Stomach (tissue), 9 donors: ENCODE measurements around the gene VSIG10L. TPM values are rescaled to one million over a fixed set of nuclear protein-coding genes. Genes with fewer than 3 reads are reported as not detected.

Experiments
- DNase-seq, 2 donors: peaks; one replicate each; pipeline versions ENCODE4 v3.0.0 to v3.0.0-alpha.2; 2013 to 2019
- H3K27ac ChIP-seq, 5 donors: fragments of 200-600 bp in 4 of 5; sonication (generic) in 4 of 5; one replicate each; pipeline ENCODE4 v1.5.1; 2013 to 2019; ENCODE audit warnings: mild to moderate bottlenecking in 1 of 5, moderate library complexity in 1 of 5
- H3K27me3 ChIP-seq, 3 donors: fragments of 200-600 bp; sonication (generic); one replicate each; pipeline ENCODE4 v1.5.1; 2017 to 2019; ENCODE audit warnings: mixed run types in 1 of 3
- H3K36me3 ChIP-seq, 4 donors: fragments of 200-600 bp; sonication (generic); 1 replicate in 3 of 4; 2 replicates in 1 of 4; pipeline ENCODE4 v1.5.1; 2016 to 2019
- H3K4me1 ChIP-seq, 4 donors: fragments of 200-600 bp; sonication (generic); one replicate each; pipeline ENCODE4 v1.5.1; 2016 to 2019
- H3K4me3 ChIP-seq, 4 donors: fragments of 200-600 bp; sonication (generic) in 3 of 4; one replicate each; pipeline ENCODE4 v1.5.1; 2016 to 2019; ENCODE audit warnings: mild to moderate bottlenecking in 1 of 4
- H3K9me3 ChIP-seq, 4 donors: fragments of 200-600 bp; sonication (generic); one replicate each; pipeline ENCODE4 v1.5.1; 2016 to 2019
- EP300 ChIP-seq: sonication (generic); formaldehyde crosslinking; IDR thresholded peaks from one replicate; pipeline ENCODE4 v1.6.1; 2017; ENCODE audit warnings: antibody characterized with exemption
- POLR2A ChIP-seq, 4 donors: fragments of 450-650 bp; IDR thresholded peaks; one replicate each; pipeline ENCODE4 v1.6.1; 2016; ENCODE audit warnings: antibody characterized with exemption in 4 of 4, control low read depth in 2 of 4, mild to moderate bottlenecking in 1 of 4, moderate library complexity in 1 of 4
- POLR2AphosphoS5 ChIP-seq, 3 donors: sonication (generic); formaldehyde crosslinking; IDR thresholded peaks; one replicate each; pipeline ENCODE4 v1.6.1; 2016; ENCODE audit warnings: antibody characterized with exemption in 3 of 3
- WGBS, 5 donors: extraction: QIAGEN DNeasy Blood & Tissue Kit in 3 of 5; methylation state at CpG; one replicate each; pipeline versions ENCODE4 v1.1.5 to v1.1.7; 2013 to 2018; 5-methylcytosine and 5-hydroxymethylcytosine counted together
- intact Hi-C: fragments of 100-400 bp; cut with DNase I; formaldehyde crosslinking; loops from one replicate; pipeline ENCODE4 v1.15.1; 2023; ENCODE audit warnings: low total_unique reads
- polyA plus RNA-seq, 3 donors: library from polyadenylated mRNA; stranded (reverse); fragments of 200-250 nt; gene quantifications; one replicate each; pipeline ENCODE4 v1.2.3, GENCODE V29; 2013
- total RNA-seq, 5 donors: library from RNA; depleted of rRNA; stranded (reverse); fragments of >200 nt; gene quantifications; one replicate each; pipeline versions ENCODE4 v1.1.0 to v1.2.3, GENCODE V29; 2014 to 2016
- TF ChIP-seq, protein P1 (sequence below), 7 experiments: fragments of 450-650 bp in 4 of 7; fragments of 200-600 bp in 3 of 7; sonication (generic) in 3 of 7; IDR thresholded peaks; one replicate each; pipeline ENCODE4 v1.5.1; 2016 to 2019; ENCODE audit warnings: antibody characterized with exemption in 7 of 7, control low read depth in 2 of 7, mild to moderate bottlenecking in 1 of 7
- donor health status: healthy with polysubstance abuse.
- donor health status: Bipolar disorder and iron deficiency.
- donor health status: healthy.

Gene VSIG10L
- total and polyA plus RNA-seq, 8 donors, result 0.29 to 39.6 (median 1.1) TPM; not detected in 3

DNA sequence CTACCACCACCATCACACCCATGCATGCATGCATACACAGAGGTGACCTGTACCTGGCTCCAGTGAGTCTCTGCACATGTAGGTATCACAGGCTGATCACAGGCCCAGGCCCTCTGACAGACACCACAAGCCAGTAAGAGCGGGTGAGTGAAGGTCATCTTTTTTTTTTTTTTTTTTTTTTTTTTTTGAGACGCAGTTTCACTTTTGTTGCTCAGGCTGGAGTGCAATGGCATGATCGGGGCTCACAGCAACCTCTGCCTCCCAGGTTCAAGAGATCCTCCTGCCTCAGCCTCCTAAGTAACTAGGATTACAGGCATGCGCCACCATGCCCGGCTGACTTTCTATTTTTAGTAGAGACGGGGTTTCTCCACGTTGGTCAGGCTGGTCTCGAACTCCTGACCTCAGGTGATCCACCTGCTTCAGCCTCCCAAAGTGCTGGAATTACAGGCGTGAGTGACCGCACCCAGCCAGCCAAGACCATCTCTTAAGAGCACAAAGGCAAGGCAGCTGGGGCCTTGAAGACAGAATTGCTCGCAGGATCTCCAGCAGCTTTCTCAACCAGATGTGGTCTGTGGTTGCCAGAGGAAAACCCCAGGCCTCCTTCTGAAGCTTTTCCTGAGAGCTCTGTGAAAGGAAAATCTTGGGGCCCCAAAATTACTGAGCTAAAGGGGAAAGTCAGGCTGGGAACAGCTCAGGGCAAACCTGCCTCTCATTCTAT is 33.7 kb upstream of the VSIG10L start:
- intact Hi-C loops, result no loop called here
- no peaks in the 10 kb centered on the region for H3K36me3 ChIP-seq
- no peaks in the 10 kb centered on the region for H3K27me3 ChIP-seq
- no peak for DNase-seq
- 56 to 81% (median 69%) methylated on average over 9 to 11 of the region's 11 CpGs for WGBS, 5 donors
- TF ChIP-seq EP300, result no peak
- no peak for TF ChIP-seq POLR2AphosphoS5 (IDR thresholded peaks at IDR 0.05)
- TF ChIP-seq, protein P1, sequence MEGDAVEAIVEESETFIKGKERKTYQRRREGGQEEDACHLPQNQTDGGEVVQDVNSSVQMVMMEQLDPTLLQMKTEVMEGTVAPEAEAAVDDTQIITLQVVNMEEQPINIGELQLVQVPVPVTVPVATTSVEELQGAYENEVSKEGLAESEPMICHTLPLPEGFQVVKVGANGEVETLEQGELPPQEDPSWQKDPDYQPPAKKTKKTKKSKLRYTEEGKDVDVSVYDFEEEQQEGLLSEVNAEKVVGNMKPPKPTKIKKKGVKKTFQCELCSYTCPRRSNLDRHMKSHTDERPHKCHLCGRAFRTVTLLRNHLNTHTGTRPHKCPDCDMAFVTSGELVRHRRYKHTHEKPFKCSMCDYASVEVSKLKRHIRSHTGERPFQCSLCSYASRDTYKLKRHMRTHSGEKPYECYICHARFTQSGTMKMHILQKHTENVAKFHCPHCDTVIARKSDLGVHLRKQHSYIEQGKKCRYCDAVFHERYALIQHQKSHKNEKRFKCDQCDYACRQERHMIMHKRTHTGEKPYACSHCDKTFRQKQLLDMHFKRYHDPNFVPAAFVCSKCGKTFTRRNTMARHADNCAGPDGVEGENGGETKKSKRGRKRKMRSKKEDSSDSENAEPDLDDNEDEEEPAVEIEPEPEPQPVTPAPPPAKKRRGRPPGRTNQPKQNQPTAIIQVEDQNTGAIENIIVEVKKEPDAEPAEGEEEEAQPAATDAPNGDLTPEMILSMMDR (IDR thresholded peaks at IDR 0.05), result no peak
- no peak for TF ChIP-seq POLR2A (IDR thresholded peaks at IDR 0.05)
- no peak overlapping the region for H3K4me3 ChIP-seq
- H3K9me3 ChIP-seq, result no peaks in the 10 kb centered on the region
- peaks cover 0 to 4% (median 0%) of the 10 kb centered on the region in 4 donors for H3K4me1 ChIP-seq
- no peak overlapping the region for H3K27ac ChIP-seq

DNA sequence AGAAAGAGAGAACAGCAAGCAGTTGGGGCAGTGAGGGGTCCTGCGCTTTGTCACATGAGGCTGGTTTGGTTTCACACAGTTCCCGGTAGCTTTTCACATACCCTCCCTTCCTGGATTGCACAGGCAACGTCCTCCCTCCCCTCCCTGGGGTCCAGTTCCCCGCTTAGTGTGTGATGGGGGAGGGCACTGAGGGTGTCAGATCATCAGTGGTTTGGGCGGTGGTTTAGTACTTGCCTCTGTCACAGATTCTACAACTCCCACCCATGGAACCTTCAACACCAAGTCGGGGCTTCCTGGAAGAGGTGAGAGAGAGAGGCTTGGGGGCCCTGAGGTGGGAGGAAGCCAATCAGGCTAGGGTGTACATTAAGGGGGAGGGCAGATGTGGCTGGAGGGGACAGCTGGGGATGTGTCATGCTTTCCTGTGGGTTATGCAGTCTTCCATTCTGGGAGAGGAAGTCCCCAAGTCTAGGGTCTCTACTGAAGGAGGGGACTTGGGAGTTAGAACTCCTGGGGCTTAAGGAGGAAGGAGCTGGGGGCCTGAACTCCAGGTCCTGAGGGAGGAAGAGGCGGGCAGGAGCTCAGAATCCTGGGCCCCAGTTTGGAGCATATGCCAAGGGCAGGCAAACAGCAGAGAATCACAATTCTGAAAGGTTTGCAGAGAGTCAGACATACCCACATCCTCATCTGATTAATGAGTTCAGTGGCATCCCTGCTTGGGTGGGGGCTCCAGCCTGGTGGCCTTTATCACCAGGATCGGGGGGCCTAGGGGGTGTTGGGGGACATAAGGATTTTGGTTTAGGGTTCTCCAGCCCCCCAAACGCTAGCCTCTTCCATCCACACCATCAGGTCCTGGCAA is 30.9 kb upstream of the VSIG10L start, which contains the start of gene NKG7:
Gene NKG7, minus strand, starts transcription at position 6 of the 856 bp plus-strand sequence. CDS start 119 bp downstream, outside the sequence.
- intact Hi-C loops, result no loop called here
- peak within 1 kb of the TSS; percentile 23 to 65 (median 37) for H3K27ac ChIP-seq
- no peaks in the 10 kb centered on the region for H3K27me3 ChIP-seq
- WGBS, 5 donors, result 33 to 51% (median 46%) methylated on average over 7 to 9 of the region's 9 CpGs
- TF ChIP-seq EP300 (no peak), POLR2A (IDR thresholded peaks at IDR 0.05) (no peak), POLR2AphosphoS5 (IDR thresholded peaks at IDR 0.05) (no peak)
- TF ChIP-seq, protein P1 (IDR thresholded peaks at IDR 0.05), result no peak
- DNase-seq, result peak in 1 of 2 donors; percentile 58
- H3K9me3 ChIP-seq, result no peaks in the 10 kb centered on the region
- no peaks in the 10 kb centered on the region for H3K36me3 ChIP-seq
- H3K4me3 ChIP-seq, result peak within 1 kb of the TSS in 3 of 4 donors; percentile 3 to 15 (median 10)
- peaks cover 0 to 15% (median 10%) of the 10 kb centered on the region in 4 donors for H3K4me1 ChIP-seq

- intact Hi-C loops, result no loop called here
- TF ChIP-seq, protein P1 (IDR thresholded peaks at IDR 0.05), result no peak
- TF ChIP-seq POLR2AphosphoS5 (IDR thresholded peaks at IDR 0.05), result no peak
- no peak for TF ChIP-seq POLR2A (IDR thresholded peaks at IDR 0.05)
- TF ChIP-seq EP300, result no peak
- Histone ChIP-seq H3K36me3 (no peaks in the 10 kb centered on the region), H3K27ac (peak overlapping the region; percentile 23 to 65 (median 37)), H3K27me3 (no peaks in the 10 kb centered on the region), H3K9me3 (no peaks in the 10 kb centered on the region), H3K4me1 (peaks cover 0 to 15% (median 11%) of the 10 kb centered on the region in 4 donors), H3K4me3 (peak overlapping the region in 3 of 4 donors; percentile 3 to 15 (median 10))
- 77 to 83% (median 81%) methylated on average over 11 to 18 of the region's 18 CpGs for WGBS, 5 donors
- DNase-seq, result no peak
These were observed 30.2 kb upstream of the VSIG10L start for GRCh38 chr19:51372021-51372648.

DNA sequence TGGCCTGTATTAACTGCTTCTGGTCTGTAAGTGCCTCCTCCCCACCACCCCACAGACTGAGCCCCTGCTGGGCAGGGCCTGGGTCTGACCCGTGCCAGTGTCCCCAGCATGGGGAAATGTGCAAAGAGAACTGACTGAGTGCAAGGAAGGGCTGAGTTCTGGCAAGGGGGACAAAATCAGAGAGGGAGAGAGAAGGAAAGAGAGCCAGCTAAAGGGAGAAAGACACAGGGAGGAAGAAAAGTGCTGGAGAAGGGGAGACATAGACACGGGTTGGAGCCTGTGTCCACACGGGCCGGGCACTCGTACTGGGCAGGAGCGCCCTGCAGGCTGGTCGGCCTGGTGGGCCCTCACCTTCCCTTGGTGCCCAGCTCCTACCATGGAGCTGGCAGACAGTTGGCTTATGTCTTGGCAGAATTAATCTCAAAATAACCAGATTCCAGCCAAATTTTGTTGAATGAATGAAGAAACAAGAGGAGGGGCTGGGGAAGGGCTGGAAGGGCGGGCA is 29.3 kb upstream of the VSIG10L start:
- intact Hi-C loops, result no loop called here
- Histone ChIP-seq H3K36me3 (no peaks in the 10 kb centered on the region), H3K4me3 (peak overlapping the region in 2 of 4 donors; percentile 10 to 15), H3K4me1 (peaks cover 0 to 18% (median 13%) of the 10 kb centered on the region in 4 donors), H3K9me3 (no peaks in the 10 kb centered on the region), H3K27me3 (no peaks in the 10 kb centered on the region), H3K27ac (peak overlapping the region in 2 of 5 donors; percentile 49 to 65)
- no peak for DNase-seq
- TF ChIP-seq, protein P1 (IDR thresholded peaks at IDR 0.05), result no peak
- TF ChIP-seq POLR2A (IDR thresholded peaks at IDR 0.05) (no peak), EP300 (no peak), POLR2AphosphoS5 (IDR thresholded peaks at IDR 0.05) (no peak)
- 65 to 75% (median 69%) methylated on average over 8 of the region's 8 CpGs for WGBS, 5 donors
